ENCODE measurements around the gene NOL4L.

Gene NOL4L

GRCh38 chr20:32570401-32571190, 14.5 kb downstream of the NOL4L start:
- TF ChIP-seq CTCF (IDR thresholded peaks at IDR 0.05; ENCODE audit: borderline replicate concordance, insufficient read depth, low read depth, low read length) = no peak
- no peak overlapping the region for H3K4me3 ChIP-seq (ENCODE audit: low read depth, low read length)

- no peak overlapping the region for H3K4me3 ChIP-seq (ENCODE audit: low read depth, low read length)
- no peak for TF ChIP-seq CTCF (IDR thresholded peaks at IDR 0.05; ENCODE audit: borderline replicate concordance, insufficient read depth, low read depth, low read length)
Measured at GRCh38 chr20:32569380-32570305, 15.5 kb downstream of the NOL4L start.

GRCh38 chr20:32569018-32569379, 16.1 kb downstream of the NOL4L start:
- no peak for TF ChIP-seq CTCF (IDR thresholded peaks at IDR 0.05; ENCODE audit: borderline replicate concordance, insufficient read depth, low read depth, low read length)
- no peak overlapping the region for H3K4me3 ChIP-seq (ENCODE audit: low read depth, low read length)

- H3K4me3 ChIP-seq (ENCODE audit: low read depth, low read length) = no peak overlapping the region
- no peak for TF ChIP-seq CTCF (IDR thresholded peaks at IDR 0.05; ENCODE audit: borderline replicate concordance, insufficient read depth, low read depth, low read length)
Measured at GRCh38 chr20:32567384-32568178, 17.6 kb downstream of the NOL4L start.

- TF ChIP-seq CTCF (IDR thresholded peaks at IDR 0.05; ENCODE audit: borderline replicate concordance, insufficient read depth, low read depth, low read length) = no peak
- no peak overlapping the region for H3K4me3 ChIP-seq (ENCODE audit: low read depth, low read length)
Measured at GRCh38 chr20:32566379-32567374, 18.5 kb downstream of the NOL4L start.

GRCh38 chr20:32565735-32566032, 19.4 kb downstream of the NOL4L start:
- no peak for TF ChIP-seq CTCF (IDR thresholded peaks at IDR 0.05; ENCODE audit: borderline replicate concordance, insufficient read depth, low read depth, low read length)
- no peak overlapping the region for H3K4me3 ChIP-seq (ENCODE audit: low read depth, low read length)
